SK-N-SH (cell line): Measurements from ENCODE around the gene AGBL4. TPM values are rescaled to one million over a fixed set of nuclear protein-coding genes. Genes with fewer than 3 reads are reported as not detected.

Experiments used
- CTCF ChIA-PET: fragments of 300-600, 350-600 bp; formaldehyde crosslinking; extraction: SDS; loops from one replicate; lab custom pipeline; 2021; lab: Yijun Ruan, JAX
- POLR2A ChIA-PET: fragments of 350-600 bp; sonication (Branson Sonifier 250); formaldehyde crosslinking; extraction: SDS; loops from one replicate; lab custom pipeline; 2020; ENCODE audit warnings: antibody characterized with exemption, inconsistent platforms; lab: Yijun Ruan, JAX
- DNase-seq: peaks from one replicate; pipeline ENCODE4 v3.0.0; 2012
- H2AFZ ChIP-seq: fragments of 200-600 bp; sonication (generic); 2 replicates; pipeline ENCODE4 v1.8.1; 2016; ENCODE audit warnings: antibody characterized with exemption, mild to moderate bottlenecking, low read depth
- H3F3A ChIP-seq: fragments of 200-600 bp; sonication (generic); replicated peaks from 2 replicates; pipeline ENCODE3; 2016; ENCODE audit warnings: antibody characterized with exemption, mild to moderate bottlenecking; ENCODE audit not compliant: insufficient read depth
- H3K27ac ChIP-seq, 2 experiments: fragments of 200-500 bp in 1 of 2; fragments of 200-600 bp in 1 of 2; sonication (Bioruptor generic) in 1 of 2; sonication (generic), shearing (Covaris generic) in 1 of 2; 2 replicates each; pipeline versions ENCODE4 v1.5.1 to v1.6.1; 2014 to 2016; ENCODE audit warnings: low read depth in 2 of 2, inconsistent platforms in 1 of 2, low read length in 1 of 2, mild to moderate bottlenecking in 1 of 2, mixed read lengths in 1 of 2
- H3K27me3 ChIP-seq: fragments of 200-600 bp; sonication (generic), shearing (Covaris generic); 2 replicates; pipeline ENCODE4 v1.6.1; 2016; ENCODE audit warnings: mixed run types; ENCODE audit not compliant: insufficient read depth
- H3K36me3 ChIP-seq, 2 experiments: fragments of 200-500 bp in 1 of 2; fragments of 200-600 bp in 1 of 2; sonication (Bioruptor generic) in 1 of 2; sonication (generic) in 1 of 2; replicated peaks in 1 of 2; 2 replicates each; pipeline versions ENCODE3 to v1.5.1; 2014 to 2016; ENCODE audit warnings: low read length in 1 of 2, mild to moderate bottlenecking in 1 of 2; ENCODE audit not compliant: insufficient read depth in 2 of 2, control insufficient read depth in 1 of 2
- H3K4me1 ChIP-seq, 2 experiments: fragments of 200-500 bp in 1 of 2; fragments of 200-600 bp in 1 of 2; sonication (Bioruptor generic) in 1 of 2; sonication (generic), shearing (Covaris generic) in 1 of 2; 2 replicates each; pipeline versions ENCODE4 v1.5.1 to v1.6.1; 2014 to 2016; ENCODE audit warnings: low read depth in 1 of 2, low read length in 1 of 2, mixed run types in 1 of 2; ENCODE audit not compliant: insufficient read depth in 2 of 2, control insufficient read depth in 1 of 2
- H3K4me2 ChIP-seq: fragments of 200-600 bp; sonication (generic), shearing (Covaris generic); 2 replicates; pipeline ENCODE4 v1.6.1; 2017; ENCODE audit warnings: mixed run types
- H3K4me3 ChIP-seq, 2 experiments: fragments of 200-500 bp in 1 of 2; fragments of 200-600 bp in 1 of 2; sonication (Bioruptor generic) in 1 of 2; sonication (generic), shearing (Covaris generic) in 1 of 2; 2 replicates each; pipeline versions ENCODE4 v1.5.1 to v1.8.1; 2014 to 2016; ENCODE audit warnings: low read depth in 2 of 2, inconsistent platforms in 1 of 2, low read length in 1 of 2, mild to moderate bottlenecking in 1 of 2, mixed read lengths in 1 of 2, moderate library complexity in 1 of 2
- H3K79me2 ChIP-seq: fragments of 200-600 bp; sonication (generic); 2 replicates; pipeline ENCODE4 v1.8.1; 2017; ENCODE audit warnings: mild to moderate bottlenecking; ENCODE audit not compliant: insufficient read depth
- H3K9ac ChIP-seq: fragments of 200-600 bp; sonication (generic); 2 replicates; pipeline ENCODE4 v1.6.1; 2017; ENCODE audit warnings: mixed run types
- H3K9me2 ChIP-seq: fragments of 200-600 bp; sonication (generic); 2 replicates; pipeline ENCODE4 v1.6.1; 2017; ENCODE audit warnings: mixed run types
- H3K9me3 ChIP-seq: fragments of 200-600 bp; sonication (generic); 2 replicates; pipeline ENCODE4 v1.6.1; 2017; ENCODE audit warnings: mixed run types, mild to moderate bottlenecking, moderate library complexity
- H4K20me1 ChIP-seq: fragments of 200-600 bp; sonication (generic); 2 replicates; pipeline ENCODE4 v1.6.1; 2017; ENCODE audit warnings: mild to moderate bottlenecking, mixed run types; ENCODE audit not compliant: insufficient read depth
- CTCF ChIP-seq: fragments of 200-600 bp; sonication (generic); IDR thresholded peaks from 2 replicates; pipeline ENCODE4 v1.6.1; 2017; ENCODE audit warnings: antibody characterized with exemption, mild to moderate bottlenecking, moderate library complexity
- ELF1 ChIP-seq: IDR thresholded peaks from 2 replicates; pipeline ENCODE4 v1.4.0; 2012
- EZH2phosphoT487 ChIP-seq: fragments of 200-600 bp; sonication (generic); IDR thresholded peaks from 2 replicates; pipeline ENCODE4 v1.6.1; 2017; ENCODE audit warnings: low read depth, mixed run types, mild to moderate bottlenecking, antibody characterized with exemption, moderate library complexity, borderline replicate concordance
- FOSL2 ChIP-seq: IDR thresholded peaks from 2 replicates; pipeline ENCODE4 v1.4.0; 2012; ENCODE audit warnings: low read depth, mild to moderate bottlenecking, moderate library complexity, borderline replicate concordance
- FOXJ3 ChIP-seq: sonication (generic); formaldehyde crosslinking; IDR thresholded peaks from 2 replicates; pipeline ENCODE4 v1.5.1; 2020; ENCODE audit warnings: mild to moderate bottlenecking, missing genetic modification reagents
- GABPA ChIP-seq: IDR thresholded peaks from 2 replicates; pipeline ENCODE4 v1.4.0; 2012; ENCODE audit warnings: low read depth, mild to moderate bottlenecking
- GATA2 ChIP-seq: sonication (generic); formaldehyde crosslinking; IDR thresholded peaks from 2 replicates; pipeline ENCODE4 v1.5.0; 2020; ENCODE audit warnings: mild to moderate bottlenecking, missing genetic modification reagents
- IRF3 ChIP-seq: fragments of 150-350 bp; IDR thresholded peaks from 2 replicates; pipeline ENCODE4 v1.6.1; 2016; ENCODE audit warnings: mild to moderate bottlenecking, low read depth, low read length
- JUND ChIP-seq: IDR thresholded peaks from 2 replicates; pipeline ENCODE4 v1.4.0; 2012
- MAX ChIP-seq: IDR thresholded peaks from 2 replicates; pipeline ENCODE4 v1.4.0; 2012; ENCODE audit warnings: low read depth
- NFIC ChIP-seq: IDR thresholded peaks from 2 replicates; pipeline ENCODE4 v1.4.0; 2012; ENCODE audit warnings: borderline replicate concordance
- NRF1 ChIP-seq: IDR thresholded peaks from 2 replicates; pipeline ENCODE4 v1.6.1; 2012; ENCODE audit warnings: low read depth, mild to moderate bottlenecking, low read length
- POLR2AphosphoS5 ChIP-seq: IDR thresholded peaks from 2 replicates; pipeline ENCODE4 v1.6.1; 2012; ENCODE audit warnings: low read depth, low read length
- RCOR1 ChIP-seq: fragments of 150-350 bp; IDR thresholded peaks from 2 replicates; pipeline ENCODE4 v1.6.1; 2017; ENCODE audit warnings: antibody characterized with exemption, low read length
- RFX5 ChIP-seq: IDR thresholded peaks from 2 replicates; pipeline ENCODE4 v1.6.1; 2012; ENCODE audit warnings: mild to moderate bottlenecking, improper control_type of control experiment, low read length
- RXRA ChIP-seq: IDR thresholded peaks from 2 replicates; pipeline ENCODE4 v1.4.0; 2012; ENCODE audit warnings: low read depth, mild to moderate bottlenecking, borderline replicate concordance
- SMC3 ChIP-seq: IDR thresholded peaks from 2 replicates; pipeline ENCODE4 v1.6.1; 2012; ENCODE audit warnings: low read depth, low read length, improper control_type of control experiment
- TAF1 ChIP-seq: IDR thresholded peaks from 2 replicates; pipeline ENCODE4 v1.6.1; 2012; ENCODE audit warnings: low read depth, mild to moderate bottlenecking, low read length, moderate library complexity, borderline replicate concordance
- TCF12 ChIP-seq: IDR thresholded peaks from 2 replicates; pipeline ENCODE4 v1.4.0; 2012
- TEAD4 ChIP-seq: IDR thresholded peaks from 2 replicates; pipeline ENCODE4 v1.4.0; 2012; ENCODE audit warnings: mild to moderate bottlenecking, borderline replicate concordance; ENCODE audit not compliant: insufficient read depth
- USF1 ChIP-seq: IDR thresholded peaks from 2 replicates; pipeline ENCODE4 v1.4.0; 2012; ENCODE audit warnings: low read depth, borderline replicate concordance
- YY1 ChIP-seq: IDR thresholded peaks from 2 replicates; pipeline ENCODE4 v1.4.0; 2012; ENCODE audit warnings: low read depth, mild to moderate bottlenecking
- ZBTB33 ChIP-seq: IDR thresholded peaks from 2 replicates; pipeline ENCODE4 v1.4.0; 2012; ENCODE audit warnings: low read depth, borderline replicate concordance
- WGBS: methylation state at CpG from one replicate; pipeline ENCODE4 v1.1.6; 2017; ENCODE audit warnings: low lambda C conversion rate; 5-methylcytosine and 5-hydroxymethylcytosine counted together
- polyA plus RNA-seq, 3 experiments: library from polyadenylated mRNA; depleted of rRNA; stranded (reverse); fragments of >200 nt; gene quantifications; 2 replicates each; pipeline ENCODE4 v1.2.3, GENCODE V29; 2012
- TF ChIP-seq, protein P1 (sequence below): IDR thresholded peaks from 2 replicates; pipeline ENCODE4; 2012
- TF ChIP-seq, protein P2 (sequence below): fragments of 150-350 bp; IDR thresholded peaks from 2 replicates; pipeline ENCODE4 v1.6.1; 2017; ENCODE audit warnings: antibody characterized with exemption, low read length, low read depth, borderline replicate concordance

AGBL4 gene
- polyA plus RNA-seq, 1 of the 3 experiments (the other 2 are of a cell fraction): 0.07 TPM

DNA sequence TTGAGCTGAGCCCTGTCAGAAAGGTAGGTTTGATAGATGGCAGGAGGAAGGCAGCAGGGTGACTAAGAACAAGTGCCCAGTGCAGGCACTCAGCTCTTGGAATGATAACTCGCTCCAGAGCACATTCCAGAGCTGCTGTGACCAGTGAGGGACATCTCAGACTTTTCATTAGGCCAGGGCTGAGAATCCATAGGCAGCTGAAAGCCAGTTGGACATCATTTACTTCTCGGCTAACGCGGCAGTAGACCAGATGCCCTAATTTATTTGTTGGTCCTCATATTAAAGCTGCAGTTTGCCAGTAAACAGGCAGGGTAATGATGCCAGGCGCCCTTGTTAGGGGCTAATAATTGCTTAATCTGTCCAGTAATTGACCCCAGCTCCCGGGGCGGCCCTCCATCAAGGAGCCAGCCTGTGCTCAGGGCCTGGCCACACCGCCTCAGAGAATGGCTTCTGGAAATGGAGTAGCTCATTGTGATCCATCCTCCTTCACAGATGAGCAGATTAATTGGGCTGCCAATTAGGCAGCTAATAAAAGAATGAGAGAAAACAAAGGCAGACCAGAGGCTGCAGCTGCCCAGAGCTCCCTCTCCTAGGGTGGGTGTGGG, 1369.0 kb downstream of the AGBL4 start:
- Histone ChIP-seq H3K9me3 (no peaks in the 10 kb centered on the region), H4K20me1 (no peaks in the 10 kb centered on the region), H3K4me3 (no peak overlapping the region), H3K36me3 (no peaks in the 10 kb centered on the region), H3K9me2 (no peaks in the 10 kb centered on the region), H2AFZ (no peak overlapping the region), H3K79me2 (no peaks in the 10 kb centered on the region), H3K9ac (no peak overlapping the region), H3K4me2 (no peak overlapping the region), H3K27me3 (no peaks in the 10 kb centered on the region), H3K4me1 (peaks cover 0 to 30% of the 10 kb centered on the region in 2 experiments; a peak in 2 of 4 replicates), H3K27ac (peak overlapping the region in 1 of 2 experiments; percentile 47; a peak in 1 of 4 replicates), H3F3A (no peaks in the 10 kb centered on the region)
- CTCF ChIA-PET: interaction anchor here (0.5 to 3.2 kb wide), 9 partner anchors 23 to 1692 kb away, joined by 3 to 18 read pairs (median 3); no protein-coding TSS in a partner anchor
- DNase-seq: peak; percentile 81
- 26% methylated on average over 6 of the region's 8 CpGs for whole genome bisulfite sequencing
- POLR2A ChIA-PET: interaction anchor here (1.0 kb wide), 2 partner anchors 82 to 121 kb away, joined by 3 read pairs; no protein-coding TSS in a partner anchor
- TF ChIP-seq ELF1 (no peak), SMC3 (no peak), RFX5 (no peak), TCF12 (peak; percentile 69), FOXJ3 (peak; percentile 95), RXRA (no peak), TAF1 (no peak), EZH2phosphoT487 (no peak), GABPA (no peak), CTCF (no peak), MAX (no peak), ZBTB33 (no peak), FOSL2 (no peak), GATA2 (peak; percentile 78), NFIC (no peak), USF1 (no peak), IRF3 (no peak), YY1 (no peak), POLR2AphosphoS5 (peak; percentile 40; the same call in 1 of the 2 replicates), TEAD4 (peak; percentile 73; the same call in 1 of the 2 replicates), JUND (no peak), NRF1 (no peak), RCOR1 (peak; percentile 100)
- TF ChIP-seq, protein P1, sequence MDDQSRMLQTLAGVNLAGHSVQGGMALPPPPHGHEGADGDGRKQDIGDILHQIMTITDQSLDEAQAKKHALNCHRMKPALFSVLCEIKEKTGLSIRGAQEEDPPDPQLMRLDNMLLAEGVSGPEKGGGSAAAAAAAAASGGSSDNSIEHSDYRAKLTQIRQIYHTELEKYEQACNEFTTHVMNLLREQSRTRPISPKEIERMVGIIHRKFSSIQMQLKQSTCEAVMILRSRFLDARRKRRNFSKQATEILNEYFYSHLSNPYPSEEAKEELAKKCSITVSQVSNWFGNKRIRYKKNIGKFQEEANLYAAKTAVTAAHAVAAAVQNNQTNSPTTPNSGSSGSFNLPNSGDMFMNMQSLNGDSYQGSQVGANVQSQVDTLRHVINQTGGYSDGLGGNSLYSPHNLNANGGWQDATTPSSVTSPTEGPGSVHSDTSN: peak; percentile 39; the same call in 1 of the 2 replicates
- TF ChIP-seq, protein P2, sequence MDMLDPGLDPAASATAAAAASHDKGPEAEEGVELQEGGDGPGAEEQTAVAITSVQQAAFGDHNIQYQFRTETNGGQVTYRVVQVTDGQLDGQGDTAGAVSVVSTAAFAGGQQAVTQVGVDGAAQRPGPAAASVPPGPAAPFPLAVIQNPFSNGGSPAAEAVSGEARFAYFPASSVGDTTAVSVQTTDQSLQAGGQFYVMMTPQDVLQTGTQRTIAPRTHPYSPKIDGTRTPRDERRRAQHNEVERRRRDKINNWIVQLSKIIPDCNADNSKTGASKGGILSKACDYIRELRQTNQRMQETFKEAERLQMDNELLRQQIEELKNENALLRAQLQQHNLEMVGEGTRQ: no peak
